Activated T-cell treated with anti-CD3 and anti-CD28 coated beads for 48 hours (primary cell): ENCODE measurements around the gene ZNF764.
A peak's percentile ranks its signal among the peaks of the same experiment; 100 is the strongest.

Experiments
- DNase-seq: peaks from one replicate; pipeline ENCODE4 v3.0.0-alpha.2; 2020; ENCODE audit warnings: low read depth

Gene ZNF764

GRCh38 chr16:30570636-30571444, 12.7 kb upstream of the ZNF764 start:
- DNase-seq, result no peak

GRCh38 chr16:30569746-30570635, 11.8 kb upstream of the ZNF764 start:
- DNase-seq, result no peak

GRCh38 chr16:30569281-30569680, 11.1 kb upstream of the ZNF764 start:
- no peak for DNase-seq

GRCh38 chr16:30567991-30568638, 9.9 kb upstream of the ZNF764 start:
- DNase-seq, result no peak

- DNase-seq, result no peak
These were observed 9.2 kb upstream of the ZNF764 start for GRCh38 chr16:30567160-30567990.

DNA sequence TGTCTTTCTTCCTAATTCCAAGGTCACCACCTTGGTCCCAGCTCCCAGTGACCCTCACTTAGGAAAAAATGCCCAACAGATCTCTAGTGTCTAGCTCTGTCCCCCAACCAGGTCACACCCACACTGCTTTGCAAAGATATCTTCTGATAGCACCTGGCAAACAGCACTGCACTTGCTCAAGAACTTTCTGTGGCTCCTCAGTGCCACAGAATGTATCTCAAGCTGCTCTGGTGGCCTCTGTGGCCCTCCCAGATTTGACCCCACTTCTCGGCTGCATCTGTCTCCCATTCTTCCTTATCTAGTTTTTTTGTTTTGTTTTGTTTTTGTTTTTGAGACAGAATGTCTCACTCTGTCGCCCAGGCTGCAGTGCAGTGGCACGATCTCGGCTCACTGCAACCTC, 8.4 kb upstream of the ZNF764 start:
- no peak for DNase-seq

DNA sequence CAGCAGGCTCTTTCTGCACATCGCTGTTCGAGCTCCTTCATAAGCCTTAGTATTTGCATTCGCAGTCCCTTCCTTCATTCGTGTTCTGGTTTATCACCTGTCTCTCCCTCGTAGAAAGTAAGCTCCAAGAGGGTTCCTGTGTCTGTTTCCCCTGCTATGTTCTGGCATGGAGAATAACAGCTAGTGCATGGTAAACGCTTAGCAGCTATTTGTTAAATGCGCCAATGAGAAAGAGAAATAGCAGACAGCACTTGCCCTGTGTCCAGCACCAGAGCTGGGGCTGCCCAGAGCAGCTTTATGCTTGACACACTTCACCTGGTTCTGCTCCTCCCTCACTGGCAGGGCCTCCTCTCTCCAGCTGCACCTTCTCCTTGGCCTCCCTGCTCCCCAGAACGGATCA, 7.8 kb upstream of the ZNF764 start:
- no peak for DNase-seq

DNA sequence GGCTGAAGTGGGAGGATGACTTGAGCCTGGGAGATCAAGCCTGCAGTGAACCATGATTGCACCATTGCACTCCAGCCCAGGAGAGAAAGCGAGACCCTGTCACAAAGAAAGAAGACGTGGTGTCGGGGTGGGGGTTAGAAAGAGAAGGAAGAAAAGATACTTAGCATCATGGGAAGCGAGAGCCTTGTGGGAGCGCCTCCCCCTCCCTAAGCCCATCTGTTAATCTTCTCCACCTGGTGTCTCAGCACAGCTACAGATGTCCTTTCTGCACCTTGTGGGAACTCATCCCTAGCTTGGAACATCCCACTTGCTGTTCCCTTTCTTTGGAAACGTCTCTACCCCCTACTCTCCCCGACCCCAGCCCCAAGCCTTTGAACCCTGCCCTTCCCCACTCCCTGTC, 7.4 kb upstream of the ZNF764 start:
- no peak for DNase-seq

DNA sequence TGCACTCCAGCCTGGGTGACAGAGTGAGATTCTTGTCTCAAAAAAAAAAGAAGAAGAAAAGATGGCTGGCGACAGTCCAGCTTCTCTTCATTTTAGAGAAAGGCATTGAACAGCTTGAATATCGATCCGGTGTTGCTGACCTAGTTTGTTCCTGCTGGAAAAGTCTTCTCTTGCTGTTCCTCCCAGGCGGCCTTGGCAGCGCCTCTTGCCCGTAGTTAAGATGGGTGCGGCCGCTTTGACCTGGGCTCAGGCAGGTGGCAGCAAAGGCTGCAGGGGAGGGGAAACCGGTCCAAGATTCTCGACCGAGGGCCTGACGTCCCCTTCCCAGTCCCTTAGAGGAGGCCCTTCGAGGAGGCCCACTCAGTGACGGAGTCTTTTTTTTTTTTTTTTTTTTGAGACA, 3.8 kb upstream of the ZNF764 start:
- no peak for DNase-seq

- DNase-seq, result no peak
These were observed 3.1 kb upstream of the ZNF764 start for GRCh38 chr16:30561089-30561816.

GRCh38 chr16:30559690-30560089, 1.5 kb upstream of the ZNF764 start:
- no peak for DNase-seq

DNA sequence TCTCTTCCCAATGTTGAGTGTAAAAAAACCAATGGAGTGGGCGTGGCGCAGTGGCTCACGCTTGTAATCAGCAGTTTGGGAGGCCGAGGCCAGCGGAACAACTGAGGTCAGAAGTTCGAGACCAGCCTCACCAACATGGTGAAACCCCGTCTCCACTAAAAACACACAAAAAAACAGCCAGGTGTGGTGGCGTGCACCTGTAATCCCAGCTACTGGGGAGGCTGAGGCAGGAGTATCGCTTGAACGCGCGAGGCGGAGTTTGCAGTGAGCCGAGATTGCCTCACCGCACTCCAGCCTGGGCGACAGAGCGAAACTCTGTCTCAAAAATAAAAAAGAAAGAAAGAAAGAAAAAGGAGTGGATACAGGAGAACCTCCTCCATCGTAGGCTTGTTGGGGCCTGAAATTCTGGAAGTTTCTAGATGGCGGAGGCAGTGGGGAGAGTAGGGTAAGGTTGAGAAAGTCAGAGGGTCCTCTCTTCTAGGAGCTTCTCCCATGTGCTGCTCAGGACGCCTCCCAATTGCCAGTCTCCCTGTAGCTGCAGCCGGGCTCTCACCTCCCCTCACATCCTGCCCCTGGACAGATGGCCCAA, 709 bp upstream of the ZNF764 start:
- no peak for DNase-seq

GRCh38 chr16:30557707-30557956, 542 bp downstream of the ZNF764 start:
- DNase-seq, result no peak

DNA sequence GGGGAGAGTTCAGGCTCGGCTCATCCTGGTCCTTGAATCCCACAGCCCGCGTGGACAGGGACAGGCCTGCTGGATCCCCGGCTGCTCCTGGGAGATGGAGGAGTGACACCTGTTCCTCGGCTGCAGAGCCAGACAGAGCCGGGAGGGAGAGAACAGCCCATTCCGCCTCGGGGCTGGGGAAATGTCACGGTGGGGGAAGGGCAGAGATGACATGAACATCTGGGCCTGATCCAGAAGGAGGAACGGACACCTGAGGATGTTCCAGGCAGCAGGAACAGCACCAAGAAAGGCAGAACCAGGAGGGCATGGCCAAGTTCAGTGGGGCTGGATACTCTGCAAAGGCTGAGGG, 2.1 kb downstream of the ZNF764 start:
- DNase-seq, result no peak

- no peak for DNase-seq
These were observed 2.7 kb downstream of the ZNF764 start for GRCh38 chr16:30555315-30556124.

- DNase-seq, result no peak
These were observed 3.4 kb downstream of the ZNF764 start for GRCh38 chr16:30554557-30555314.

DNA sequence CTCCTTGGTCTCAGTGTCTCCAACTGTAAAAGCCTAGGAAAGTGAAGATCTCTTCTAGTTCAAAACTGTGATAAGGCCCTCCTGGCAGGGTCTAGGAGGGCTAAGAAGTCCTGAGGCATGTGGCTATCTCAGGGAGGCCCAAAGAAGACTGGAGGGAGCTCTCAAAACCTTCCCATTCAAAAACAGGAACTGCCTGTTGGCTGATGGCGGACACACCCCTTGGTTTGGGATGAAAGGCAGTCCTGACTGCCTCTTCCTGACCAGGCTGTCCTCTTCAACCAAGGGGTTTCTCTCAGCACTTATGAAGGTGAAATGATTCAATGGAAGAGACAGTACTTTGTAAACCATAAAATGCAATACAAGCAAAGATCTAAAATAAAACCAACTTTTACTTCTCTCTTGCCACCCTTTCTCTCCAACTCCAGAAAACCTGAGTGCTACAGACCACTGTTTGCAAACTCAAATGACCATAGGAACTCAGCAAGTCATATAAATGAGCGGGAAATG, 4.7 kb downstream of the ZNF764 start:
- DNase-seq, result no peak

DNA sequence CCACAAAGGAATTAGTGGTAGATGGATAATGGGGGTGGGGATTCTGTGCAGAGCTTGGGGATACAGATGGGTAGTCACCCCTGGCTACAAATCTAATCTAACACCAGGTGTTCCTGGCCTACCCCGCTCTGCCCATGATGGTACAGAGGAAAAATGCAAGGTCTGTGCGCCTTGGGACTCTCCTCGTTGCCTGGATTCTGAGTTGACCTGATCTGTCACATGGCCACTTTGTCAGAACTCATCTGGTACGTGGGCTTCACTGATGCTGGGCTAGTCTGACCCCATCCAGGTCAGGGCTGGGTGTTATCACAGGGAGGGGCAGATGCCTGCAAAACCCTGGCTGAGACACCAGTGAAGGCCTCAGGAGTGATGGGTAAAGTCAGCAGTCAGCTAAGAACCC, 5.2 kb downstream of the ZNF764 start:
- no peak for DNase-seq

DNA sequence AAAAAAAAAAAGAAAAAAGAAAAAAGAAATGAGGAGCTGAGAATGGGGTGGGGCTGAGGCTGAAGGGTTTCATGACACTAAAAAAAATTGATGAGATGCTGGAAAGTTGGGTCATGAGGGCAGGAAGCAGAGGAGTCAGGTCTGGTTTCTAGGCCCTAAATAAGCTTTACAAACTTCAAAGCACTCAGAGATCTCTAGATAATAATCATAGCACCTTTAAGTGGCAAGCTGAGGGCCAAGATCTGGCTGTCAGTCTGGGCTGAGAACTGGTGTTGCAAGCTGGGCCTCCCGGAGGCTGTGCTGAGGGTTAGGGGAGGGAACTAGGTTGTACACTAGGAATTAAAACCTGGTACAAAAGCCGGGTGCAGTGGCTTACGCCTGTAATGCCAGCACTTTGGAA, 6.4 kb downstream of the ZNF764 start:
- DNase-seq, result peak; percentile 55
